ENCODE results near the gene GPR158. TPM values are rescaled to one million over a fixed set of nuclear protein-coding genes. Genes with fewer than 3 reads are reported as not detected.

Gene GPR158, protein sequence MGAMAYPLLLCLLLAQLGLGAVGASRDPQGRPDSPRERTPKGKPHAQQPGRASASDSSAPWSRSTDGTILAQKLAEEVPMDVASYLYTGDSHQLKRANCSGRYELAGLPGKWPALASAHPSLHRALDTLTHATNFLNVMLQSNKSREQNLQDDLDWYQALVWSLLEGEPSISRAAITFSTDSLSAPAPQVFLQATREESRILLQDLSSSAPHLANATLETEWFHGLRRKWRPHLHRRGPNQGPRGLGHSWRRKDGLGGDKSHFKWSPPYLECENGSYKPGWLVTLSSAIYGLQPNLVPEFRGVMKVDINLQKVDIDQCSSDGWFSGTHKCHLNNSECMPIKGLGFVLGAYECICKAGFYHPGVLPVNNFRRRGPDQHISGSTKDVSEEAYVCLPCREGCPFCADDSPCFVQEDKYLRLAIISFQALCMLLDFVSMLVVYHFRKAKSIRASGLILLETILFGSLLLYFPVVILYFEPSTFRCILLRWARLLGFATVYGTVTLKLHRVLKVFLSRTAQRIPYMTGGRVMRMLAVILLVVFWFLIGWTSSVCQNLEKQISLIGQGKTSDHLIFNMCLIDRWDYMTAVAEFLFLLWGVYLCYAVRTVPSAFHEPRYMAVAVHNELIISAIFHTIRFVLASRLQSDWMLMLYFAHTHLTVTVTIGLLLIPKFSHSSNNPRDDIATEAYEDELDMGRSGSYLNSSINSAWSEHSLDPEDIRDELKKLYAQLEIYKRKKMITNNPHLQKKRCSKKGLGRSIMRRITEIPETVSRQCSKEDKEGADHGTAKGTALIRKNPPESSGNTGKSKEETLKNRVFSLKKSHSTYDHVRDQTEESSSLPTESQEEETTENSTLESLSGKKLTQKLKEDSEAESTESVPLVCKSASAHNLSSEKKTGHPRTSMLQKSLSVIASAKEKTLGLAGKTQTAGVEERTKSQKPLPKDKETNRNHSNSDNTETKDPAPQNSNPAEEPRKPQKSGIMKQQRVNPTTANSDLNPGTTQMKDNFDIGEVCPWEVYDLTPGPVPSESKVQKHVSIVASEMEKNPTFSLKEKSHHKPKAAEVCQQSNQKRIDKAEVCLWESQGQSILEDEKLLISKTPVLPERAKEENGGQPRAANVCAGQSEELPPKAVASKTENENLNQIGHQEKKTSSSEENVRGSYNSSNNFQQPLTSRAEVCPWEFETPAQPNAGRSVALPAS (N-terminal part only)
- total RNA-seq (under 0.01 and 0.33 TPM in 2 replicates), polyA plus RNA-seq (0.02 TPM in 1 of 2 replicates, not detected in the other), polyA minus RNA-seq (ENCODE audit: low replicate concordance) (0.04 TPM in 1 of 2 replicates, not detected in the other)
- polyA plus RNA-seq (2012), result 0.14 TPM in 1 of 2 replicates, not detected in the other

GRCh38 chr10:25174461-25175230 lies at the start of gene GPR158:
Gene GPR158, plus strand, starts transcription at chr10:25175001. Its CDS starts 420 bp downstream, at chr10:25175421.
- H3K4me2 ChIP-seq (ENCODE audit: extremely low read depth, insufficient read depth, low read length), result peak within 1 kb of the TSS; percentile 34
- H3K4me1 ChIP-seq (ENCODE audit: control insufficient read depth, extremely low read depth, insufficient read depth, low read length), result no peaks in the 10 kb centered on the region
- H3K9me3 ChIP-seq (ENCODE audit: control insufficient read depth, insufficient read depth, low read depth, low read length), result no peaks in the 10 kb centered on the region
- H3K4me3 ChIP-seq (replicated peaks in 1 of 4; ENCODE audit: control extremely low read depth in 1 of 4, insufficient read depth in 1 of 4, low read depth in 3 of 4, low read length in 4 of 4), result peak within 1 kb of the TSS; percentile 20 to 56 (median 46)
- no peaks in the 10 kb centered on the region for H3K79me2 ChIP-seq (ENCODE audit: control insufficient read depth, insufficient read depth, low read length)
- no peak within 1 kb of the TSS for H3K9ac ChIP-seq (ENCODE audit: insufficient read depth, low read length)
- H3K27ac ChIP-seq (ENCODE audit: insufficient read depth, low read length), result no peak within 1 kb of the TSS
- no peaks in the 10 kb centered on the region for H4K20me1 ChIP-seq (ENCODE audit: control insufficient read depth, extremely low read depth, insufficient read depth, low read length)
- H2AFZ ChIP-seq (ENCODE audit: low read length), result peak within 1 kb of the TSS; percentile 3
- no peaks in the 10 kb centered on the region for H3K36me3 ChIP-seq (ENCODE audit: control insufficient read depth, insufficient read depth, low read length)
- H3K27me3 ChIP-seq (ENCODE audit: control insufficient read depth, insufficient read depth, low read length), result peaks cover 21% of the 10 kb centered on the region
- peak; percentile 92 to 98 for DNase-seq (ENCODE audit: low read depth in 2 of 2)
- TF ChIP-seq EZH2 (IDR thresholded peaks at IDR 0.05; ENCODE audit: low read length, missing control alignments) (no peak), CTCF (conservative IDR thresholded peaks at IDR 0.05 in 1 of 2, IDR thresholded peaks at IDR 0.05 in 1 of 2; ENCODE audit: low read depth in 1 of 2, low read length in 2 of 2) (no peak)

GRCh38 chr10:25125201-25125611 lies 49.6 kb upstream of the GPR158 start:
- no peak overlapping the region for H3K4me3 ChIP-seq (replicated peaks in 1 of 4; ENCODE audit: control extremely low read depth in 1 of 4, insufficient read depth in 1 of 4, low read depth in 3 of 4, low read length in 4 of 4)
- no peak overlapping the region for H3K4me2 ChIP-seq (ENCODE audit: extremely low read depth, insufficient read depth, low read length)

More at GRCh38 chr10:25125201-25125611, 49.6 kb upstream of the GPR158 start:
- DNase-seq (ENCODE audit: low read depth in 2 of 2), result no peak
- H3K79me2 ChIP-seq (ENCODE audit: control insufficient read depth, insufficient read depth, low read length), result no peaks in the 10 kb centered on the region
- H3K9ac ChIP-seq (ENCODE audit: insufficient read depth, low read length), result no peak overlapping the region
- H2AFZ ChIP-seq (ENCODE audit: low read length), result no peak overlapping the region
- H3K36me3 ChIP-seq (ENCODE audit: control insufficient read depth, insufficient read depth, low read length), result no peaks in the 10 kb centered on the region
- no peak overlapping the region for H3K27ac ChIP-seq (ENCODE audit: insufficient read depth, low read length)
- TF ChIP-seq EZH2 (IDR thresholded peaks at IDR 0.05; ENCODE audit: low read length, missing control alignments), result no peak
- no peak for TF ChIP-seq CTCF (conservative IDR thresholded peaks at IDR 0.05 in 1 of 2, IDR thresholded peaks at IDR 0.05 in 1 of 2; ENCODE audit: low read depth in 1 of 2, low read length in 2 of 2)
- no peaks in the 10 kb centered on the region for H4K20me1 ChIP-seq (ENCODE audit: control insufficient read depth, extremely low read depth, insufficient read depth, low read length)
- H3K9me3 ChIP-seq (ENCODE audit: control insufficient read depth, insufficient read depth, low read depth, low read length), result no peaks in the 10 kb centered on the region
- no peaks in the 10 kb centered on the region for H3K27me3 ChIP-seq (ENCODE audit: control insufficient read depth, insufficient read depth, low read length)
- no peaks in the 10 kb centered on the region for H3K4me1 ChIP-seq (ENCODE audit: control insufficient read depth, extremely low read depth, insufficient read depth, low read length)

Measured in fibroblast of lung (primary cell).